HG03159 (cell line): ENCODE results near the gene L3MBTL1.

Experiments
- ATAC-seq: cut with Tn5 transposase; IDR thresholded peaks from one replicate; pipeline ENCODE4 v1.9.1; 2021; ENCODE audit warnings: mild to moderate bottlenecking, moderate library complexity; ENCODE audit not compliant: unreplicated experiment

L3MBTL1 gene

GRCh38 chr20:43558412-43559146 lies 51.1 kb downstream of the L3MBTL1 start, which contains the start of gene SGK2:
Gene SGK2, plus strand, starts transcription at chr20:43559027. Its CDS starts 7,469 bp downstream, at chr20:43566496.
- no peak for ATAC-seq

- ATAC-seq, result no peak
Measured at GRCh38 chr20:43559147-43559987, 51.9 kb downstream of the L3MBTL1 start.

GRCh38 chr20:43560974-43561373 lies 53.5 kb downstream of the L3MBTL1 start:
- no peak for ATAC-seq

DNA sequence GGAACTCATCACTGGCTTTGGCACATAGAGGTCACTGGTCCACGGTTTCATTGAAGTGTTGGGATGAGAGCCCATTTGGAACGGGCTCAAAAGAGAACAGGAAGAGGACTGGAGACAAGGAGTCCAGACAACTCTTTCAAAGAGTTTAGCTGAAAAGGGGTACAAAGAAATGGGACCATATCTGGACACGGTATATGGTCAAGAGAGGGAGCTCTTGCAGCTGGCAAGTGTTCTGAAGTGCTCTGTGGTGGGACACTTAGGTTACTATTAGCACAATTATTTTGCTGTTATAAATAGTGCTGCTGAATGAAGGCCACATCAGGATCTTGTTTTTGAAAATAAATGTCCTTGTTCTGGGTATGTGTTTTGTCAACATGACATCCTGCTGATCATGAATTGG lies 55.9 kb downstream of the L3MBTL1 start:
- ATAC-seq, result no peak

- no peak for ATAC-seq
Measured at GRCh38 chr20:43563991-43564390, 56.5 kb downstream of the L3MBTL1 start.

DNA sequence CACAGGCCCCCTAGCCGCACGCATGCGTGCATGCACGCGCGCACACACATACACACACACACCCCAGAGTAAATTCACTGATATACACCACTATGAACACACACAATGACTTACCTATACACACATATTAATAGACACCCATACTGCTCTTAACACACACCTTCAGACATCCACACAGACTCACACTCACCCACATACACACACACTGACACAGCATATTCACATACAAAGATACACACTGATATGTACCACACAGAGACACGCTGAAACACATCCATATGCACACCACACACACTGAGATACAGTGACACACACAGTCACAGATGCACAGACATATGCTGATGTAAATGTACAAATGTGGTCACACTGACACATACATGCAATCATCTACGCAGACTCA lies 57.0 kb downstream of the L3MBTL1 start:
- ATAC-seq, result no peak

DNA sequence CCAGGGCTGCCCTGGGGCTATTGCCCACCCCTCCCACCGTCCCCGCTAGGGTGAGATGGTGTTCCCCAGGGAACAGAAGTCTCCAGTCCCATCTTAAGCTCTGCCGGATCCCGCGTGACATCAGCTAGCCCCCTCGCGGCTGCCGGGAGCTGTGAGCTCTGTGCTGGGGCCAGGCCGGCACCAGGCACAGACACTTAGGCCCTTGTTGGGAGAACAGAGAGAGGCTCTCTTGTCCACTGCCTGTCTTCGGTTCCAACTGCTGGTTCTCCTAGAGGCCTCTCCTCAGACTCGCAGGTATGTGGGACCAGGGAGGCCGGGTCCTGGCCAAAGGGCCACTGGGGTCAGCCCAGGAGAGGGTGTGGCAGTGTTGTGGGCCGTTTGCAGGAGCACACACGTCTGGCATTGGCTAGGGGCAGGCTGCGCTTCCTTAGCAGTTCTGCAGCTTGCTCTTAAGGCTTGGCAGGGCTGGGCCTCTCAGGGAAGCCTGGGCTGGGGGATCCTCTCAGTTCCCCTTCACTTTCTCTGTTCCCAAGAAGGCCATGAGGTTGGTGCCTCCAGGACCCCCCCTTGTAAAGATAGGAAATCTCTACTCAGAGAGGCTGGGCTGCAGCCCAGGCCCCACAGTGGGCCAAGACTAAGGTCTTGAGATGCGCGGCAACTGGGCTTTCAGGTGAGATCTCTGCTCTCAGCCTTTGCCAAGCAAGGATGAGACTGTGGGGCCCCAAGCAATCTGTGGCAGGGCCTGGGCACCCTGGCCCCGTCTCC lies 57.7 kb downstream of the L3MBTL1 start:
- no peak for ATAC-seq

DNA sequence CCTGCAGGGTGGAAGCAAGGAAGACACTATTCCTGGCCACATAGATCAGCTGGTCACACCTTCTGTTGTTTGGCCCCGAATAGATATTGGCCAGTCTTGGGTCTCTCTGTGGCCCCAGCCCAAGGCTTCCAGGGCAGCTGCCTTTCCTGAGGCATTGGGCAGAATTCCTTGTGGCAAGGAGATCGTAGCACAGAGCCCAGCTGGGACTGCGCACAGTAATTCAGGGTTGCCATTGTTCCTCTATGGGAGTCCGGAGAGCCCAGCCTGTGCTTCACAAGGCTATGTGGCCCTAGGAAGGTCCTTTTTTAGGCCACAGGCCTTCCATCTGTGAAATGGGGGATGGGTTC lies 58.2 kb downstream of the L3MBTL1 start:
- ATAC-seq, result no peak

GRCh38 chr20:43567477-43567876 lies 60.0 kb downstream of the L3MBTL1 start:
- no peak for ATAC-seq

GRCh38 chr20:43568706-43569105 lies 61.2 kb downstream of the L3MBTL1 start:
- ATAC-seq, result no peak

DNA sequence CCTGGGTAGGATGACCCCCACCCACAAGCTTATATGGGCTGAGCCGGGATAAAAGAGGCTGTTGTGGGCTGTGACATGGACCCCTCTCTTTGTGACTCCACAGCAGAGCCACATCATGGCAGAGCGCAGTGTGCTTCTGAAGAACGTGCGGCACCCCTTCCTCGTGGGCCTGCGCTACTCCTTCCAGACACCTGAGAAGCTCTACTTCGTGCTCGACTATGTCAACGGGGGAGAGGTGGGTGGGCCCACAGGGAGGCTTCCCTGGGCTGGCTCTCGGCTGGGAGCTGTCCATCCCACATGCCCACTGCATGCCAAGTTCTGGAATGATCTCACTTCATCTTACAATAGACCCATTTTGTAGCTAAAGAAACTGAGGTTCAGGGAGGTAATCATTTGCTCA lies 61.8 kb downstream of the L3MBTL1 start:
- no peak for ATAC-seq

GRCh38 chr20:43570496-43570895 lies 63.0 kb downstream of the L3MBTL1 start:
- ATAC-seq, result no peak

DNA sequence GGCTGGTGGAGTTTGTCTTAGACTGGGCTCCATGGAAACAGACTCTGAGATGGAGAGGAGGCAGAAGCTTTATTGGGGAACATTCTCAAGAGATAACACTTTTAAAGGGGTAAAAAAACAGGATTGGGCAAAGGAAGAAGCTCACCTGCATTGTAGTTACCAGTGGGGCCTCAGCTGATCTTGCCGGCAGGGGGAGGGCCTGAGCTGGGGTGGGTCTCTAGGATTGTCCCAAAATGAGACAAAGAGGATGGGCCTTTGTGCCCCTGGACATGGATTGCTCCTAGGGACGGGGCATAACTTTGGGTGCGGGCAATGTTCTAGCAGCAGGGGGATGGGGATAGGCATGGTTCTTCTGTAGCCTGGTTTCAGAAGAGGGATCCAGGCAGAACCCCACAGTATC lies 63.8 kb downstream of the L3MBTL1 start:
- ATAC-seq, result no peak

- no peak for ATAC-seq
Measured at GRCh38 chr20:43571771-43572170, 64.3 kb downstream of the L3MBTL1 start.

DNA sequence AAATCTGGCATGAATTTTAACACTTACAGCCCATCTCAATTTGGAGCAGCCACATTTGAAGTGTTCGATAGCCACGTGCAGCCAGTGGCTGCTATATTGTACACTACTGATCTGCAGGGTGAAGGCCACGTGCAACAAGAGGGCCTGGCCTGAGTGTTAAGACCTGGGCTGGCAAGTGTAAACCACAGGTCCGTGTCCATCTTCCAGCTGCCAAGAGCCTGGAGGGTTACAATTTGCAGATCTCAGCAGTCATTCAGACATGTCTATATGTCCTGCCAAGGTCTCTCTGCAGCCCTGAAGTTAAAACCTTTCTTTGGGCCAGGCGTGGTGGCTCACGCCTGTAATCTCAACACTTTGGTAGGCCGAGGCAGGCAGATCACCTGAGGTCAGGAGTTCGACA lies 65.4 kb downstream of the L3MBTL1 start:
- no peak for ATAC-seq

- no peak for ATAC-seq
Measured at GRCh38 chr20:43576108-43576507, 68.6 kb downstream of the L3MBTL1 start.

GRCh38 chr20:43579861-43580793 lies 72.6 kb downstream of the L3MBTL1 start:
- ATAC-seq, result no peak

DNA sequence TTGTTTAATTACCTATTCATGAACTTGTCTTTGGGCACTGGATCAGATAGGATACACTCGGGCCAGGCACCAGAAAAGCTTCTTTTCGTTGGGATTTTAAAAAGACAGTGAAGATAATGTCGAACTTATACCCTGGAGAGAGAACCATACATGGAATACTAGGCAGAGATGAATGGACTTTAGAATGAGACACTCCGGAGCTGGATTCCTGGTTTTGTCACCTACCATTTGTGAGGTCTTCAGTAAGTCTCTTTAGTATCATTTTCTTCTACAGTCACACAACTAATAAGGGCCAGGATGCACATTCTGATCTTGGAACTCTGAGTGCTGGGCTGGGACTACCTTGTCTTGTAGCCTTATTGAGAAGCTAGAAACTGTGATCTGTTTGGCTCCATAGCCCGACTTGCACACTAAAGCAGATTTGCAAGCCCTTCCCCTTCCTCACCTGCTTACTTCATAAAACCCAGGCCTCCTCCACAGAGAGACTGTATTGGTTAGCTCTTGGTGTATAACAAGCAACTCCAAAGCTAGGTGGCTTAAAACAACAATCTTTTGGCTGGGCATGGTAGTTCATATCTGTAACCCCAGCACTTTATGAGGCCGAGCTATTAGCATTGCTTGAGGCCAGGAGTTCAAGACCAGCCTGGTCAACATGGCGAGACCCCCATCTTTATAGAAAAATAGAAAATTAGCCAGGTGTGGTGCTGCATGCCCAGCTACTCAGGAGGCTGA lies 75.8 kb downstream of the L3MBTL1 start:
- ATAC-seq, result no peak

GRCh38 chr20:43583982-43584432 lies 76.5 kb downstream of the L3MBTL1 start:
- no peak for ATAC-seq
